HepG2 (cell line): ENCODE data around the gene GSG1. TPM values are rescaled to one million over a fixed set of nuclear protein-coding genes. Genes with fewer than 3 reads are reported as not detected.

Experiments
- ATAC-seq: fragments of 200-7000 bp; cut with Tn5 transposase; 3 replicates; pipeline ENCODE4 v1.9.1; 2020; ENCODE audit warnings: mild to moderate bottlenecking, moderate library complexity
- BruUV-seq: library from RNA; stranded (reverse); fragments of 400-500 nt; replicated peaks from 2 replicates; lab custom pipeline; 2021; lab: Mats Ljungman, UMichigan
- CTCF ChIA-PET: fragments of 300-600 bp; formaldehyde crosslinking; extraction: SDS; loops from one replicate; lab custom pipeline; 2021; ENCODE audit warnings: low total read pairs, inconsistent platforms, low intra/inter-chr PET ratio; lab: Yijun Ruan, JAX
- POLR2A ChIA-PET: fragments of 350-600 bp; sonication (Branson Sonifier 250); formaldehyde crosslinking; loops from one replicate; lab custom pipeline; 2020; ENCODE audit warnings: antibody characterized with exemption, inconsistent platforms; lab: Yijun Ruan, JAX
- DNase-seq: peaks from one replicate; pipeline ENCODE4 v3.0.0-alpha.2; 2015; ENCODE audit warnings: low spot score
- FAIRE-seq: peaks from 3 replicates; lab custom pipeline; 2011; peaks lifted over from hg19 to GRCh38; lab: Jason Lieb, UNC
- H2AFZ ChIP-seq: one replicate; pipeline ENCODE4 v1.6.1; 2011; ENCODE audit warnings: low read length, inconsistent platforms
- H3K27ac ChIP-seq: fragments of 300-600 bp; 3 replicates; pipeline ENCODE4 v1.8.0; 2011; ENCODE audit warnings: mixed run types, mild to moderate bottlenecking, mixed read lengths, low read length, inconsistent platforms; ENCODE audit not compliant: insufficient read depth; ENCODE audit errors: extremely low read length
- H3K27me3 ChIP-seq, 2 experiments: fragments of 200-600 bp in 1 of 2; 2 replicates in 1 of 2; 3 replicates in 1 of 2; pipeline versions ENCODE4 v1.6.0 to v1.8.0; 2011; ENCODE audit warnings: low read length in 2 of 2, mild to moderate bottlenecking in 2 of 2, moderate library complexity in 2 of 2, inconsistent platforms in 1 of 2; ENCODE audit not compliant: insufficient read depth in 2 of 2, control insufficient read depth in 1 of 2
- H3K36me3 ChIP-seq, 2 experiments: fragments of 200-600 bp in 1 of 2; replicated peaks in 1 of 2; 2 replicates in 1 of 2; 3 replicates in 1 of 2; pipeline versions ENCODE4 v1.5.1 to v1.8.0; 2011; ENCODE audit warnings: low read length in 2 of 2, inconsistent platforms in 1 of 2; ENCODE audit not compliant: insufficient read depth in 2 of 2, control insufficient read depth in 1 of 2
- H3K4me1 ChIP-seq: 2 replicates; pipeline ENCODE4 v1.5.1; 2012; ENCODE audit warnings: low read length, inconsistent platforms; ENCODE audit not compliant: insufficient read depth
- H3K4me2 ChIP-seq: 2 replicates; pipeline ENCODE4 v1.6.0; 2011; ENCODE audit warnings: low read depth, low read length, inconsistent platforms
- H3K4me3 ChIP-seq, 3 experiments: fragments of 200-600 bp in 1 of 3; sonication (generic), shearing (Covaris generic) in 1 of 3; replicated peaks in 1 of 3; 2 replicates each; pipeline ENCODE4 v1.5.1; 2011 to 2016; ENCODE audit warnings: low read length in 3 of 3, inconsistent platforms in 2 of 3, low read depth in 2 of 3, mild to moderate bottlenecking in 2 of 3, control low read depth in 1 of 3, mixed read lengths in 1 of 3; ENCODE audit not compliant: insufficient read depth in 1 of 3
- H3K79me2 ChIP-seq: one replicate; pipeline ENCODE4 v1.6.1; 2011; ENCODE audit warnings: low read length, inconsistent platforms; ENCODE audit not compliant: insufficient read depth
- H3K9ac ChIP-seq: 2 replicates; pipeline ENCODE4 v1.6.0; 2011; ENCODE audit warnings: mild to moderate bottlenecking, low read depth, low read length, inconsistent platforms; ENCODE audit not compliant: insufficient read depth
- H3K9me3 ChIP-seq: 2 replicates; pipeline ENCODE4 v1.5.1; 2012; ENCODE audit warnings: mild to moderate bottlenecking, low read length
- H4K20me1 ChIP-seq: 2 replicates; pipeline ENCODE4 v1.6.0; 2011; ENCODE audit warnings: inconsistent platforms, mild to moderate bottlenecking, low read length, moderate library complexity; ENCODE audit not compliant: insufficient read depth
- CAMTA2 ChIP-seq: sonication (generic); formaldehyde crosslinking; IDR thresholded peaks from 2 replicates; pipeline ENCODE4 v1.4.0; 2020; ENCODE audit warnings: mild to moderate bottlenecking, missing genetic modification reagents, borderline replicate concordance
- GATAD1 ChIP-seq: IDR thresholded peaks from 2 replicates; pipeline ENCODE4 v1.6.1; 2016; ENCODE audit warnings: missing genetic modification reagents, missing compliant biosample characterization
- HHEX ChIP-seq: IDR thresholded peaks from 2 replicates; pipeline ENCODE4 v1.6.1; 2016; ENCODE audit warnings: control low read depth
- MLLT10 ChIP-seq: sonication (generic); formaldehyde crosslinking; IDR thresholded peaks from 2 replicates; pipeline ENCODE4 v1.4.0; 2020; ENCODE audit warnings: missing genetic modification reagents
- NBN ChIP-seq: fragments of 450-650 bp; conservative IDR thresholded peaks from 2 replicates; pipeline ENCODE4 v1.6.1; 2017
- PHB2 ChIP-seq: fragments of 450-650 bp; IDR thresholded peaks from 2 replicates; pipeline ENCODE4 v1.6.1; 2018; ENCODE audit not compliant: partially characterized antibody
- RBAK ChIP-seq: sonication (generic); formaldehyde crosslinking; IDR thresholded peaks from 2 replicates; pipeline ENCODE4 v1.5.1; 2020; ENCODE audit warnings: mild to moderate bottlenecking, missing genetic modification reagents
- SRSF1 ChIP-seq: fragments of 200-400 bp; formaldehyde crosslinking; optimal IDR thresholded peaks from 2 replicates; pipeline ENCODE3; 2017; ENCODE audit warnings: mild to moderate bottlenecking, low read depth, low read length, moderate library complexity
- ZNF501 ChIP-seq: sonication (generic); formaldehyde crosslinking; IDR thresholded peaks from 2 replicates; pipeline ENCODE4 v1.5.1; 2020; ENCODE audit warnings: mild to moderate bottlenecking, moderate library complexity, missing genetic modification reagents
- ZNF766 ChIP-seq: sonication (generic); formaldehyde crosslinking; IDR thresholded peaks from 2 replicates; pipeline ENCODE4 v1.5.0; 2020; ENCODE audit warnings: missing genetic modification reagents, borderline replicate concordance
- WGBS: methylation state at CpG from one replicate; pipeline ENCODE4 v1.1.6; 2017; ENCODE audit warnings: low lambda C conversion rate; 5-methylcytosine and 5-hydroxymethylcytosine counted together
- in situ Hi-C: cut with HindIII; loops from 2 replicates; pipeline ENCODE4 v1.10.0; 2017; ENCODE audit warnings: low pct_unique_long_range_greater_than_20kb; ENCODE audit not compliant: extremely low pct_ligation_motif_present
- intact Hi-C: fragments of 100-400 bp; cut with micrococcal nuclease; formaldehyde crosslinking; loops from one replicate; pipeline ENCODE4 v1.10.0; 2022; ENCODE audit not compliant: unreplicated experiment
- polyA plus RNA-seq, 8 experiments: library from polyadenylated mRNA; depleted of rRNA in 3 of 8; stranded (reverse) in 7 of 8; unstranded in 1 of 8; fragments of >200 nt; fragmentation: Illumina TruSeq in 4 of 8; extraction: Trizol in 4 of 8; gene quantifications; 2 replicates each; pipeline versions ENCODE4 v1.2.1 to v1.2.3, GENCODE V29; 2011 to 2016; ENCODE audit warnings: low read depth in 4 of 8, missing spikeins in 1 of 8, mixed read lengths in 1 of 8; ENCODE audit not compliant: insufficient read depth in 1 of 8
- total RNA-seq, 5 experiments: library from RNA; depleted of rRNA; stranded (reverse); fragments of >200 nt; fragmentation: Illumina TruSeq; extraction: Trizol; gene quantifications; 2 replicates each; pipeline ENCODE4 v1.2.3, GENCODE V29; 2016; ENCODE audit warnings: low read depth in 1 of 5
- TF ChIP-seq, protein P1 (sequence below): sonication (generic); formaldehyde crosslinking; IDR thresholded peaks from 2 replicates; pipeline ENCODE4 v1.5.0; 2020; ENCODE audit warnings: mild to moderate bottlenecking, missing genetic modification reagents
- TF ChIP-seq, protein P2 (sequence below): sonication (generic); formaldehyde crosslinking; IDR thresholded peaks from 2 replicates; pipeline ENCODE4 v1.4.0; 2020; ENCODE audit warnings: mild to moderate bottlenecking, missing genetic modification reagents

The GSG1 gene
- total and polyA plus RNA-seq, 2 of the 13 experiments (the other 11 are each of a cell fraction or from before 2014, with no cell fraction given): not detected

DNA sequence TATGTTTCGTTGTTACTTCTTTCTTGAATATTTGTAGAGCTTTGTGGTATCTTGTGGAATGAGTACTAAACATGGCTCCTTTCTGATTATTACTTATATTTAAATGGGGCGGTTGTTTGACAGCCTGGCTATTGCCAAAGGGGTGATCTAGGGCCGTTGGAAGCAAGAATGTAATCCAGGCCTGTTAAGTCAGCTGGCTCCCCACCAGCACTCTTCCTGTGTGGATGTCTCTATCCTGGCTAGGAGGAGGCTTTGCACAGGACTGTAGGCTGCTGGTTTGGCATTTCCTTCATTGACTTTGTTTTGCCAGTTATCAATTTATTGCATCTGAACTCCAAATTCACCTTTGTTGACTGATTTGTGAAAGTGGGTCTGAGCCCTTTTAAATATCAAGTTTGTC lies 53.7 kb downstream of the GSG1 start:
- in situ Hi-C loops: no loop called here
- TF ChIP-seq GATAD1 (no peak), NBN (no peak), CAMTA2 (CRISPR knock-in tag) (no peak), HHEX (no peak), SRSF1 (no peak), ZNF766 (no peak), ZNF501 (CRISPR knock-in tag) (no peak), PHB2 (no peak), RBAK (no peak), MLLT10 (CRISPR knock-in tag) (no peak)
- TF ChIP-seq, protein P1, sequence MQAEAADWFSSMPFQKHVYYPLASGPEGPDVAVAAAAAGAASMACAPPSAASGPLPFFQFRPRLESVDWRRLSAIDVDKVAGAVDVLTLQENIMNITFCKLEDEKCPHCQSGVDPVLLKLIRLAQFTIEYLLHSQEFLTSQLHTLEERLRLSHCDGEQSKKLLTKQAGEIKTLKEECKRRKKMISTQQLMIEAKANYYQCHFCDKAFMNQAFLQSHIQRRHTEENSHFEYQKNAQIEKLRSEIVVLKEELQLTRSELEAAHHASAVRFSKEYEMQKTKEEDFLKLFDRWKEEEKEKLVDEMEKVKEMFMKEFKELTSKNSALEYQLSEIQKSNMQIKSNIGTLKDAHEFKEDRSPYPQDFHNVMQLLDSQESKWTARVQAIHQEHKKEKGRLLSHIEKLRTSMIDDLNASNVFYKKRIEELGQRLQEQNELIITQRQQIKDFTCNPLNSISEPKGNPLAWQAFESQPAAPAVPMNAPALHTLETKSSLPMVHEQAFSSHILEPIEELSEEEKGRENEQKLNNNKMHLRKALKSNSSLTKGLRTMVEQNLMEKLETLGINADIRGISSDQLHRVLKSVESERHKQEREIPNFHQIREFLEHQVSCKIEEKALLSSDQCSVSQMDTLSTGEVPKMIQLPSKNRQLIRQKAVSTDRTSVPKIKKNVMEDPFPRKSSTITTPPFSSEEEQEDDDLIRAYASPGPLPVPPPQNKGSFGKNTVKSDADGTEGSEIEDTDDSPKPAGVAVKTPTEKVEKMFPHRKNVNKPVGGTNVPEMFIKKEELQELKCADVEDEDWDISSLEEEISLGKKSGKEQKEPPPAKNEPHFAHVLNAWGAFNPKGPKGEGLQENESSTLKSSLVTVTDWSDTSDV: no peak
- TF ChIP-seq, protein P2, sequence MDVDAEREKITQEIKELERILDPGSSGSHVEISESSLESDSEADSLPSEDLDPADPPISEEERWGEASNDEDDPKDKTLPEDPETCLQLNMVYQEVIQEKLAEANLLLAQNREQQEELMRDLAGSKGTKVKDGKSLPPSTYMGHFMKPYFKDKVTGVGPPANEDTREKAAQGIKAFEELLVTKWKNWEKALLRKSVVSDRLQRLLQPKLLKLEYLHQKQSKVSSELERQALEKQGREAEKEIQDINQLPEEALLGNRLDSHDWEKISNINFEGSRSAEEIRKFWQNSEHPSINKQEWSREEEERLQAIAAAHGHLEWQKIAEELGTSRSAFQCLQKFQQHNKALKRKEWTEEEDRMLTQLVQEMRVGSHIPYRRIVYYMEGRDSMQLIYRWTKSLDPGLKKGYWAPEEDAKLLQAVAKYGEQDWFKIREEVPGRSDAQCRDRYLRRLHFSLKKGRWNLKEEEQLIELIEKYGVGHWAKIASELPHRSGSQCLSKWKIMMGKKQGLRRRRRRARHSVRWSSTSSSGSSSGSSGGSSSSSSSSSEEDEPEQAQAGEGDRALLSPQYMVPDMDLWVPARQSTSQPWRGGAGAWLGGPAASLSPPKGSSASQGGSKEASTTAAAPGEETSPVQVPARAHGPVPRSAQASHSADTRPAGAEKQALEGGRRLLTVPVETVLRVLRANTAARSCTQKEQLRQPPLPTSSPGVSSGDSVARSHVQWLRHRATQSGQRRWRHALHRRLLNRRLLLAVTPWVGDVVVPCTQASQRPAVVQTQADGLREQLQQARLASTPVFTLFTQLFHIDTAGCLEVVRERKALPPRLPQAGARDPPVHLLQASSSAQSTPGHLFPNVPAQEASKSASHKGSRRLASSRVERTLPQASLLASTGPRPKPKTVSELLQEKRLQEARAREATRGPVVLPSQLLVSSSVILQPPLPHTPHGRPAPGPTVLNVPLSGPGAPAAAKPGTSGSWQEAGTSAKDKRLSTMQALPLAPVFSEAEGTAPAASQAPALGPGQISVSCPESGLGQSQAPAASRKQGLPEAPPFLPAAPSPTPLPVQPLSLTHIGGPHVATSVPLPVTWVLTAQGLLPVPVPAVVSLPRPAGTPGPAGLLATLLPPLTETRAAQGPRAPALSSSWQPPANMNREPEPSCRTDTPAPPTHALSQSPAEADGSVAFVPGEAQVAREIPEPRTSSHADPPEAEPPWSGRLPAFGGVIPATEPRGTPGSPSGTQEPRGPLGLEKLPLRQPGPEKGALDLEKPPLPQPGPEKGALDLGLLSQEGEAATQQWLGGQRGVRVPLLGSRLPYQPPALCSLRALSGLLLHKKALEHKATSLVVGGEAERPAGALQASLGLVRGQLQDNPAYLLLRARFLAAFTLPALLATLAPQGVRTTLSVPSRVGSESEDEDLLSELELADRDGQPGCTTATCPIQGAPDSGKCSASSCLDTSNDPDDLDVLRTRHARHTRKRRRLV (CRISPR knock-in tag): no peak

More for the DNA sequence above, 53.7 kb downstream of the GSG1 start:
- H2AFZ ChIP-seq: no peak overlapping the region
- no TSS peak for BruUV-seq
- peaks cover 5% of the 10 kb centered on the region for H3K9me3 ChIP-seq
- DNase-seq (no peak), ATAC-seq (peak; percentile 59; the same call in 2 of the 3 replicates), FAIRE-seq (no peak)
- no peak overlapping the region for H3K4me3 ChIP-seq
- CTCF ChIA-PET: no interaction called here
- no peaks in the 10 kb centered on the region for H3K79me2 ChIP-seq
- H3K9ac ChIP-seq: no peak overlapping the region
- WGBS: 48% methylated on average over 3 of the region's 3 CpGs
- H3K4me2 ChIP-seq: peak overlapping the region; percentile 41; the same call in 1 of the 2 replicates
- H4K20me1 ChIP-seq: no peaks in the 10 kb centered on the region
- intact Hi-C loops: no loop called here
- no peak overlapping the region for H3K27ac ChIP-seq
- H3K27me3 ChIP-seq: no peaks in the 10 kb centered on the region
- peaks cover 31% of the 10 kb centered on the region for H3K4me1 ChIP-seq
- POLR2A ChIA-PET: no interaction called here
- no peaks in the 10 kb centered on the region for H3K36me3 ChIP-seq
